Retinal pigment epithelial cell (primary cell): Measurements from ENCODE around the gene MDFIC.

Source experiments
- DNase-seq: peaks from one replicate; pipeline ENCODE4 v3.0.0-alpha.2; 2010; ENCODE audit warnings: low read depth
- H3K4me3 ChIP-seq: 2 replicates; pipeline ENCODE4 v1.5.1; 2011; ENCODE audit warnings: mild to moderate bottlenecking, low read length, control low read depth, moderate library complexity
- CTCF ChIP-seq: conservative IDR thresholded peaks from 2 replicates; pipeline ENCODE4 v1.5.1; 2011; ENCODE audit warnings: low read depth, low read length, control low read depth, inconsistent platforms

The MDFIC gene

GRCh38 chr7:114959931-114960330 is 38.0 kb downstream of the MDFIC start:
- H3K4me3 ChIP-seq: no peak overlapping the region
- DNase-seq: no peak
- no peak for TF ChIP-seq CTCF

DNA sequence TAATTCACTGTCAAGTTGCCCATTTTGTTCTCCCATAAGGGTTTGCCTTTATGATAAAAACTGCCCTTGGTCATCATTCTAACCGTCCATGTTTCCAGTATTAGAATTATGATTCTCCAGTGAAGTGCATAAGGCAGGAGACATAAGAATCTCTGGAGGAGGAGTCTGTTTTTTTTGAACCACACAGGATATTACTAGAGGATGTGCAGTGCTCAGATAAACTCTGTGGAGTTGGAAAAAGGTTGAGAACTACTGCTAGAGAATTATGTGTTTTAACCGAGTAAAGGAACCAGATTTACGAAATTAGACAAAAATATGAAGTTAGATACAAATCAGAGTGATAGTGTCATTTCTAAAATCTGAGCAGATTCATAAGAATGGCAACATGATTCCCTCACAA is 40.5 kb downstream of the MDFIC start:
- DNase-seq: no peak
- TF ChIP-seq CTCF: no peak
- H3K4me3 ChIP-seq: no peak overlapping the region

- no peak for DNase-seq
- TF ChIP-seq CTCF: no peak
- H3K4me3 ChIP-seq: no peak overlapping the region
These were observed 44.3 kb downstream of the MDFIC start for GRCh38 chr7:114966156-114966555.

DNA sequence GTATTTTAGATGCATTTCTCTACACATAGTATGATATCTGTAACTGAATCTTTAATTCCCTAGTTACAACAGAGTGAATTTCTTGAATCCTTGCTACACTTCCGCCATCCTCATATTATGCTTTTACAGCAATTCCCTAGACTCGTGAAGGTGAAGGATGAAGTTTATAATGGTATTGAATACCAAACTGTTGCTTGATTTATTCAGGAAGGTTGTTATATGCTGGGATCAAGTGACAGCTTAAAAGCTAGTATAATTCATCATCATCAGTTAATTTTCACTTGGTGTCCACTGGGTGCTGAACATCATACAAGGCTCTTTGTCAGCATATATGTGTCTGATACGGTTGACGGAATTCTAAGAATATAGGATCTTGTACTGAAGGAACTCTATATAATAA is 47.2 kb downstream of the MDFIC start:
- no peak for TF ChIP-seq CTCF
- DNase-seq: no peak
- no peak overlapping the region for H3K4me3 ChIP-seq

- DNase-seq: no peak
- H3K4me3 ChIP-seq: no peak overlapping the region
- TF ChIP-seq CTCF: no peak
These were observed 48.4 kb downstream of the MDFIC start for GRCh38 chr7:114970308-114970707.

DNA sequence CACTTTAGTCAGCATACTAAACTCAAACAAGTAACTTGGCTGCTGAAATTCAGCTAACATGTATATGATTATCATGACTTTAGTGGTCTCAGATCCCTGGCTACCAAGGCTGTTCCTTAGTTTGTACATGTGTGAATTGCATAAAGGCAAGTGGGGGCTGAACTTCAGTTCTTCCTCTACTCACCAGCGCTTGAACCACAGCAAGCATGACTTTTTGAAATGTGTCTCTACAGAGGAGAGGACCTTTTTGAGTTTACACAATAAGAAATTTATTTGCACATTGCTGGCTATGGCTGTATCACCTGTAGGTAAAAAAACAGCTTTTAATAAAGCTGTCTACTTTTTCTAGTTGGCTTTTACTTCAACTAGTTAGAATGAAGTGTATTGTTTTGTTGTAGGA is 48.8 kb downstream of the MDFIC start:
- TF ChIP-seq CTCF: no peak
- DNase-seq: no peak

GRCh38 chr7:114972567-114972966 is 50.7 kb downstream of the MDFIC start:
- no peak for DNase-seq
- TF ChIP-seq CTCF: no peak
- H3K4me3 ChIP-seq: no peak overlapping the region

More for the DNA sequence above, 48.8 kb downstream of the MDFIC start:
- no peak overlapping the region for H3K4me3 ChIP-seq
